Neuronal stem cell (in vitro differentiated cells): ENCODE results near the gene SLC34A3.

Source experiments
- DNase-seq: peaks from one replicate; pipeline ENCODE4 v3.0.0-alpha.2; 2013; ENCODE audit warnings: low spot score
- H2AFZ ChIP-seq: one replicate; pipeline ENCODE4 v1.6.1; 2013; ENCODE audit warnings: mild to moderate bottlenecking, low read length, inconsistent platforms
- H2AK5ac ChIP-seq: 2 replicates; pipeline ENCODE4 v1.6.1; 2013; ENCODE audit warnings: low read depth, mild to moderate bottlenecking, inconsistent platforms, low read length, moderate library complexity, mixed read lengths
- H2BK120ac ChIP-seq: 2 replicates; pipeline ENCODE4 v1.6.1; 2013; ENCODE audit warnings: low read depth, mild to moderate bottlenecking, inconsistent platforms, low read length, moderate library complexity, mixed read lengths
- H2BK12ac ChIP-seq: one replicate; pipeline ENCODE4 v1.6.1; 2013; ENCODE audit warnings: low read length, inconsistent platforms
- H2BK15ac ChIP-seq: 2 replicates; pipeline ENCODE4 v1.6.1; 2013; ENCODE audit warnings: mild to moderate bottlenecking, low read length, inconsistent platforms, mixed read lengths
- H2BK5ac ChIP-seq: one replicate; pipeline ENCODE4 v1.6.1; 2013; ENCODE audit warnings: inconsistent platforms, mild to moderate bottlenecking, low read length, moderate library complexity
- H3K14ac ChIP-seq: one replicate; pipeline ENCODE4 v1.6.1; 2013; ENCODE audit warnings: low read length, inconsistent platforms
- H3K18ac ChIP-seq: 2 replicates; pipeline ENCODE4 v1.6.1; 2013; ENCODE audit warnings: low read length, inconsistent platforms
- H3K23ac ChIP-seq: 2 replicates; pipeline ENCODE4 v1.6.1; 2013; ENCODE audit warnings: low read depth, mild to moderate bottlenecking, mixed read lengths, low read length, inconsistent platforms; ENCODE audit not compliant: poor library complexity
- H3K27ac ChIP-seq: replicated peaks from 3 replicates; pipeline ENCODE4 v1.5.1; 2013; ENCODE audit warnings: low read length, inconsistent platforms
- H3K27me3 ChIP-seq, 3 experiments: 2 replicates each; pipeline ENCODE4 v1.6.1; 2013; ENCODE audit warnings: low read length in 3 of 3, mild to moderate bottlenecking in 2 of 3, inconsistent platforms in 1 of 3, low read depth in 1 of 3, mixed read lengths in 1 of 3, moderate library complexity in 1 of 3; ENCODE audit not compliant: control insufficient read depth in 3 of 3, insufficient read depth in 3 of 3
- H3K36me3 ChIP-seq, 2 donors: replicated peaks in 1 of 2; 2 replicates each; pipeline ENCODE4 v1.6.1; 2013; ENCODE audit warnings: low read length in 2 of 2; ENCODE audit not compliant: control insufficient read depth in 2 of 2, insufficient read depth in 2 of 2
- H3K4ac ChIP-seq: 2 replicates; pipeline ENCODE4 v1.6.1; 2013; ENCODE audit warnings: inconsistent platforms, mild to moderate bottlenecking, low read length, moderate library complexity
- H3K4me1 ChIP-seq, 2 donors: 1 replicate in 1 of 2; 2 replicates in 1 of 2; pipeline ENCODE4 v1.6.1; 2013; ENCODE audit warnings: low read length in 2 of 2, low read depth in 1 of 2; ENCODE audit not compliant: control insufficient read depth in 2 of 2, insufficient read depth in 1 of 2
- H3K4me2 ChIP-seq: one replicate; pipeline ENCODE4 v1.6.1; 2013; ENCODE audit warnings: mild to moderate bottlenecking, low read length, inconsistent platforms; ENCODE audit not compliant: insufficient read depth, poor library complexity, severe bottlenecking
- H3K4me3 ChIP-seq, 2 donors: 2 replicates each; pipeline ENCODE4 v1.5.1; 2013; ENCODE audit warnings: low read length in 2 of 2, mild to moderate bottlenecking in 2 of 2, inconsistent platforms in 1 of 2, moderate library complexity in 1 of 2
- H3K79me1 ChIP-seq: one replicate; pipeline ENCODE4 v1.6.1; 2013; ENCODE audit warnings: low read depth, mild to moderate bottlenecking, inconsistent platforms, low read length, moderate library complexity
- H3K9ac ChIP-seq: one replicate; pipeline ENCODE4 v1.6.1; 2013; ENCODE audit warnings: mild to moderate bottlenecking, low read depth, low read length, inconsistent platforms; ENCODE audit not compliant: poor library complexity
- H3K9me3 ChIP-seq, 2 donors: replicated peaks in 1 of 2; 2 replicates each; pipeline versions ENCODE3 to v1.6.1; 2013; ENCODE audit warnings: low read length in 2 of 2, mild to moderate bottlenecking in 2 of 2, inconsistent platforms in 1 of 2, low read depth in 1 of 2, mixed read lengths in 1 of 2, moderate library complexity in 1 of 2; ENCODE audit not compliant: control insufficient read depth in 2 of 2, insufficient read depth in 1 of 2
- H4K8ac ChIP-seq: one replicate; pipeline ENCODE4 v1.6.1; 2013; ENCODE audit warnings: low read depth, mild to moderate bottlenecking, inconsistent platforms, low read length, moderate library complexity
- H4K91ac ChIP-seq: one replicate; pipeline ENCODE4 v1.6.1; 2013; ENCODE audit warnings: low read length, low read depth, mild to moderate bottlenecking, inconsistent platforms; ENCODE audit not compliant: poor library complexity
- WGBS, 2 donors: extraction: QIAGEN DNeasy Blood & Tissue Kit; methylation state at CpG; one replicate each; pipeline ENCODE4 v1.1.7; 2013; ENCODE audit warnings: missing lambda C conversion rate in 2 of 2, mixed read lengths in 1 of 2; ENCODE audit not compliant: insufficient read length in 2 of 2, insufficient replicate concordance in 1 of 2; ENCODE audit errors: extremely low coverage in 2 of 2; 5-methylcytosine and 5-hydroxymethylcytosine counted together

Gene SLC34A3

DNA sequence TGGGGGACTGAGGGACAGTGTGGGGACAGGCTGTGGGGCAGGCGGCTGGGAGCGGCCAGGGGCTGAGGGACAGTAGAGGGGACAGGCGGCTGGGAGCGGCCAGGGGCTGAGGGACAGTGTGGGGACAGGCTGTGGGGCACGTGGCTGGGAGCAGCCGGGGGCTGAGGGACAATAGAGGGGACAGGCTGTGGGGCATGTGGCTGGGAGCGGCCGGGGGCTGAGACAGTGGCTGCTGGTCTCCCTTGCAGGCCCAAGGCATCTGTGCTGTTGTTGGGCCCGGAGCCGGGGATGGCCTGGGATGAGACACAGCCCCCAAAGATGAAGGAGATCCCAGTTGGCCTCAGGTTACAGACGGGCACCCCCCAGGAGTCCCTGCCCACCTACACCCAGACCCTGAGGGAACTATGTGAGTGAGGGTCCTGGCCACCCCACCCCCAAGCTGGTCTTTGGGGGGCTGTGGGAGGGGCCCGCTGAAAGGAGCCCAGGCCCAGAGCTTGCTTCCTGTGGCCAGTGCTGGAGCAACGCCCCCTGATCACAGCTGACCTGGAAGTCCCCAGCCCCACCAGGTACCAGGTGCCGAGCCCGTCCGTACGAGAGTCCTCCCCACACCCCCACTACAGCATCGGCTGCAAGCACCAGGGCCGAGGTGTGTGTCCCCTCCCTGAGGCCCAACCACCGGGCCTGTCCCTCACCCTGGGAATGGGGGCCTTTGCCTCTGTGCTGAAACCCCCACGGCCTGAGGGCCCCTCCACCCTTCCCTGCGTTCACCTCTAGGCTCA lies 21.0 kb downstream of the SLC34A3 start:
- Histone ChIP-seq H3K9ac (peak overlapping the region; percentile 84), H3K18ac (peak overlapping the region; percentile 85), H3K79me1 (peaks cover 12% of the 10 kb centered on the region), H3K4ac (peak overlapping the region; percentile 37), H2BK120ac (no peak overlapping the region), H2BK15ac (peak overlapping the region; percentile 99), H2AFZ (peak overlapping the region; percentile 81), H3K4me2 (no peak overlapping the region), H3K4me3 (no peak overlapping the region), H4K8ac (peak overlapping the region; percentile 65), H3K27me3 (no peaks in the 10 kb centered on the region), H2BK5ac (peak overlapping the region; percentile 90), H3K27ac (no peak overlapping the region), H3K4me1 (peaks cover 19 to 57% of the 10 kb centered on the region in 2 donors), H3K9me3 (no peaks in the 10 kb centered on the region), H3K36me3 (peaks cover 6 to 7% of the 10 kb centered on the region in 2 donors), H2BK12ac (peak overlapping the region; percentile 84), H3K14ac (peak overlapping the region; percentile 89), H2AK5ac (peak overlapping the region; percentile 97), H3K23ac (peak overlapping the region; percentile 43), H4K91ac (peak overlapping the region; percentile 95)
- DNase-seq: no peak
- WGBS, 2 donors: no CpG with 5 or more reads among the region's 22 CpGs

GRCh38 chr9:137252555-137253506 lies 22.1 kb downstream of the SLC34A3 start:
- Histone ChIP-seq H3K79me1 (peaks cover 12% of the 10 kb centered on the region), H3K4me1 (peaks cover 19 to 50% of the 10 kb centered on the region in 2 donors), H3K9me3 (no peaks in the 10 kb centered on the region), H3K27ac (no peak overlapping the region), H3K18ac (peak overlapping the region; percentile 71), H3K4me3 (no peak overlapping the region), H2BK120ac (no peak overlapping the region), H3K14ac (peak overlapping the region; percentile 97), H2AFZ (no peak overlapping the region), H3K9ac (no peak overlapping the region), H2AK5ac (peak overlapping the region; percentile 85), H3K27me3 (no peaks in the 10 kb centered on the region), H4K91ac (no peak overlapping the region), H2BK12ac (no peak overlapping the region), H4K8ac (peak overlapping the region; percentile 43), H3K23ac (peak overlapping the region; percentile 65), H3K36me3 (peaks cover 9 to 15% of the 10 kb centered on the region in 2 donors), H3K4ac (no peak overlapping the region), H2BK5ac (peak overlapping the region; percentile 93), H2BK15ac (peak overlapping the region; percentile 99), H3K4me2 (no peak overlapping the region)
- WGBS, 2 donors: no CpG with 5 or more reads among the region's 35 CpGs
- no peak for DNase-seq

- no peak overlapping the region for H4K8ac ChIP-seq
- H3K36me3 ChIP-seq: peaks cover 13 to 26% of the 10 kb centered on the region in 2 donors
- no CpG with 5 or more reads among the region's 21 CpGs for WGBS, 2 donors
- H2AFZ ChIP-seq: peak overlapping the region; percentile 92
- peak overlapping the region; percentile 99 for H2BK15ac ChIP-seq
- peak overlapping the region; percentile 70 for H3K23ac ChIP-seq
- peak overlapping the region; percentile 86 to 100 for H3K4me3 ChIP-seq
- peak overlapping the region; percentile 37 for H3K4ac ChIP-seq
- H3K27ac ChIP-seq: no peak overlapping the region
- peak overlapping the region; percentile 94 for H3K14ac ChIP-seq
- H3K4me1 ChIP-seq: peaks cover 19 to 48% of the 10 kb centered on the region in 2 donors
- no peaks in the 10 kb centered on the region for H3K27me3 ChIP-seq
- peak overlapping the region; percentile 85 for H3K4me2 ChIP-seq
- peaks cover 12% of the 10 kb centered on the region for H3K79me1 ChIP-seq
- peak overlapping the region; percentile 79 for H4K91ac ChIP-seq
- H2BK12ac ChIP-seq: peak overlapping the region; percentile 66
- H3K9me3 ChIP-seq: no peaks in the 10 kb centered on the region
- H2BK5ac ChIP-seq: peak overlapping the region; percentile 93
- peak overlapping the region; percentile 85 for H2AK5ac ChIP-seq
- DNase-seq: no peak
- H3K9ac ChIP-seq: peak overlapping the region; percentile 94
- peak overlapping the region; percentile 6 for H2BK120ac ChIP-seq
- H3K18ac ChIP-seq: peak overlapping the region; percentile 99
Measured at GRCh38 chr9:137253717-137254623, 23.3 kb downstream of the SLC34A3 start.
